HG03025 (cell line): ENCODE data around the gene REEP1.
A peak's percentile ranks its signal among the peaks of the same experiment; 100 is the strongest.
"Not testable (repeated sequence)": the region's sequence is repeated elsewhere in the genome, so short reads cannot be mapped to it uniquely, and the experiment has no call there.

Source experiments
- ATAC-seq: cut with Tn5 transposase; IDR thresholded peaks from one replicate; pipeline ENCODE4 v1.9.1; 2021; ENCODE audit warnings: mild to moderate bottlenecking, moderate library complexity; ENCODE audit not compliant: unreplicated experiment, low FRiP score

Gene REEP1

DNA sequence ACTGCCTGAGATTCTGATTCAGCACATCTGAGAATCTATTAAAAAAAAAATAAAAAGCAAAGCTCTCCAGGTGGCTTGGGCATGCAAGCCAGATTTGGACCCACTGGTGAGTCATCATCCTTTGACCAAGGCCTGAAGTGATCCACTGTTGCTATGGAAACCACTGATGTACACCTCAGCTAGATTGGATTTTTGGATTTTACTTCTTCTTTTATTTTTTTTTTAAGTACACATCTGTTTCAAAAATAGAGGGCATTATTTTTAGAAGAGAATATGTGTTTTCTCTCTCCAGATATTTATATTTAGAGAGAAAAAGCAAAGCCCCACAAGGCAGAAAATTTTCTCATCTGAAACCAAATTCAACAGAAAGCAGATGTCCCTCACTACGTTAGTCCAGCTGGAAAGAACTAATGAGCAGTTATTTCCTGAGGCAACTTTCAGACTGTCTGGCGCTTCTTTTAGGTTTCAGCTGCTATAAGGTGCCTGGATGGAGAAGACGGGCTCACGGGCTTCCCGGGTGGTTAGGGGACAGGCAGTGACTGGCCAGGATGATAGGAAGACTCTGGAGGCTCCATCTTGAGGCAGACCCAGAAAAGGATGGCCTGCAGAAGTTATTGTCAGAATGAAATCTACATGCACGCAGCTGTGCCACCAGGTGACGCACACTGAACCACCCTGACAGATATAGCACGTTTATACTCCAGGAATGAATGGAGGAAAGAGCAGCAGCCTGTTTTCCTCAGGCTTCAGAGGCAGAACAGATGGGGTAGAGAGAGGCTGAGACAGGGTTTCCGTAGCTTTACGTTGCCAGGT lies 87.6 kb downstream of the REEP1 start:
- ATAC-seq = no peak

DNA sequence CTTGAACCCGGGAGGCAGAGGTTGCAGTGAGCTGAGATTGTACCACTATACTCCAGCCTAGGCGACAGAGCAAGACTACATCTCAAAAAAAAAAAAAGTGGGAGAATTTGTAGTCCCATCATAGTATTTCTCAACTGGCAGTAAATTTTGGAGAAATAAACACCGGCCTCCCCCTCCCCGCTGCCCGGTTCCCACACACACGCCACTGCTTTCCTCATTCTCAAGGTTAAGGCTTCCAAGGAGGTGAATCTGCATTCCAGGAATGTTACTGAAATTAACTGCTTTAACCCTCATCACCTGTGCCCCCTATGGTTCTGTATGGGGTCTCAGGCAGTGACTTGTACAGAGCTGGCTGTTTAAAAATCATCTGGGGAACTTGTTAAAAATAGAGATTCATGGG lies 88.2 kb downstream of the REEP1 start:
- ATAC-seq = no peak

DNA sequence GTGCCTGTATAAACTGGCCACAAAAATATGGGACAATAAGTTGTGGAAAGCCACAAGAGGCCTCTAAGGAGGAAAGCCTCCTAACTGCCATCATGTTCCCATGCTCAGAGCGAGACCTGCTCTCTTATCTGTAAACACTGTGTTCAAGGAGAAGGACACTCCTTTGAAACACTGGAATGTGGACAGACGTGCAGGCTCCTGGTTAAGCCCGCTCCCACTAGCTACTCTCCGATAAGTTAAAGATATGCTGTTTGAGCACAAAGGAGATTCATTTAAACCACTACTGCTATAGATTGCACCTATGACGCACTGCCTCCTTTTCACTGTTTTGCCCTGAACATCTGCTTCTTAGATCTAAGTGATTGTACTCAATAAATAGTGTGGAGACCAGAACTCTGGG lies 92.2 kb downstream of the REEP1 start:
- ATAC-seq = not testable (repeated sequence)

DNA sequence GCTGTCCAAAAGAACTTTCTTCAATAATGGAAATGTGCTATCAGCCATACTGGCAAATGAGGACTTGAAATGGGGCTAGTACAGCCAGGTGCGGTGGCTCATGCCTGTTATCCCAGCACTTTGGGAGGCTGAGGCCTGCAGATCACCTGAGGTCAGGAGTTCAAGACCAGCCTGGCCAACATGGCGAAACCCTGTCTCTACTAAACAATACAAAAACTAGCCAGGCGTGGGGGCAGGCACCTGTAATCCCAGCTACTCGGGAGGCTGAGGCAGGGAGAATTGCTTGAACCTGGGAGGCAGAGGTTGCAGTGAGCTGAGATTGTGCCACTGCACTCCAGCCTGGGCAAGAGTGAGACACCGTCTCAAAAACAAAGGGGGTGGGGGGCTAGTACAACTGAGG lies 92.6 kb downstream of the REEP1 start:
- ATAC-seq = not testable (repeated sequence)

DNA sequence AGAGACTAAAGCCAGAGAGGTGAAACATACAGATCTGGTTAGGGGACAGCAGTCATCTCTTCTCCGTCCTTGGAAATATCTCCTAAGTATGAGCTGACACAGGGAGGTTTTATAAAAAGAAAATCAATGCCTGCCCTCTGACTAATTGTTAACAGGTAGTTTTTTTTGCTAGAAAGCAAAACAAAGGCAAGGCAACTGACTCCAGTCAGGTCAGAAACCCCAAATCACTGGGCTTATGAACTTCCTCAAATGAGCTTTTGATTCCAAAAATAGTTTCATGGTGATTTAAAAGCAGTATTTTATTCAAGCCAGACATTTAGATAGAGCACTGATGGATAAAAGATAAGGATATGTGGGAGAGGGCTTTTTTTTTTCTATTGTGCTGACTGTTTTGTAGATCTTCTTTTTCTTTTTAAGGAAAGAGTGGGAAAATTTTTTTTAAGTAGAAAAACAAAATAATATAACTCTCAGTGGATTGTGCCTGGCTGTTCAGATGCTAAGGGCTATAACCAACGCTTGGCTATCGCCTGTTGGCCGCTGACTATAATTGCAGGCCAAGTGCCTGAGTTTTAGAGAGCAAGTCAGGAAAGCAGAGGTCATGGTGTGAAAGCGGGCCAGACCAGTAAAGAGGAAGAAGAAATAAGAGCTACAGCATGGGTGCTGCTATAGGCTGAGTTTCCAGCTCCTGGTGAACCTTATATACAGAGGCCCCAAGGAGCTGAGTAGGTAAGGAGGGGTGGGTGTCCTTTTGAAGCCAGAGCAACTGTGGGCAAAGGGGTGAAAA lies 93.3 kb downstream of the REEP1 start:
- no peak for ATAC-seq

DNA sequence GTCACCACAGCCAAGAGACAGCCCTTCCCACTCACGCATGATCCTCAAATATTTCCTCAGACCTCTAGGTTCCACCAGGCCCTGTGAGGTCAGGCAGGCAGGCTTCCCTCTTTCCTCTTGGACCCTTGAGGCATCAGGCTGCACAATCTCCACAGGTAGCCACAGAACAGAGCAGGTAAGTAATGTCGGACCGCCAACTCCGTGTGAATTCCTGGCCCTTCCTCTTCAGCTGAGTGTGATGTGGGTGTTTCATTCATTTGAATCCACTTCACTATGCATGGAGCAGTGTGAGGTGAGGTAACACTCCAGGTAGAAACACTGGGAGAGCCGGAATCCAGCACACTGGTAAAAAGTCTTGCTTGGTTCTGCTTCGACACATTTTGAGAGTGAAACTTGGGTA lies 94.2 kb downstream of the REEP1 start:
- ATAC-seq = no peak

DNA sequence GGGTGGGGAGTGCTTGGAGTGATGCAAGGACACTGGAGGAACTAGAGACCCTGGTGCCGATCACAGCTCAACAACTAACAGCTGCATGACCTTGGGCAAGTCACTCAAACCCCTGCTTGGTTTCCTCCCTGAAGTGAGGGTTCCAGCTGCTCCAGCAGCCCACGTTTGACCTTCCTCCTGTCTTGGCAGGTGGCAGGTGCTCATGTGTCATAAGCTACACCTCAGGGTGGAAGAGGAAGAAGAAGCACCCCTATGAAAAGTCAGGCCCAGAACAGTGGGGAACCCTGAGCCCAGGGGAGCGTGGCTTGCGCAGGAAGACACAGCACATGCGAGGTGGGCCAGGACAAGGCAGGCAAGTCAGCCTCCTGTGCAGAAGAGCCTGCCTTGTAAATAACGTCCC lies 95.8 kb downstream of the REEP1 start:
- no peak for ATAC-seq

DNA sequence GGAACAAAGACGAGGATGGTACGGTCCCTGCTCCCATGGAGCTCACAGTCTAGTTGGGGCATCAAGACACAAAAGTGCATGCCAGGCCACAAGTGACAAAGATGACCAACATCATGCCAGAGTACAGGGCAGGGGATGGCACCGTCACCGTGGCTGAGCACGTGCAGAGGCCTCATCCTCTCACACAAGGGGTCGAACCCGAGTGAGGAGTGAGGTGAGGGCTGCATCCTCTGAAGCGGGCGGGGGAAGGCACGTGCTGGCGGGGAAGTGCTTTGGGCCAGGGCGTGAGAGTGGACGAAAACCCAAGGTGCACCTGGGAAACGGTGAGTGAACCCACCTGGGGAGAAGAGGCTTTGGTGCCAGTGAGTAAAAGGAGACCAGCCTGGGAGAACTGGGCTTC lies 97.2 kb downstream of the REEP1 start:
- ATAC-seq = no peak

DNA sequence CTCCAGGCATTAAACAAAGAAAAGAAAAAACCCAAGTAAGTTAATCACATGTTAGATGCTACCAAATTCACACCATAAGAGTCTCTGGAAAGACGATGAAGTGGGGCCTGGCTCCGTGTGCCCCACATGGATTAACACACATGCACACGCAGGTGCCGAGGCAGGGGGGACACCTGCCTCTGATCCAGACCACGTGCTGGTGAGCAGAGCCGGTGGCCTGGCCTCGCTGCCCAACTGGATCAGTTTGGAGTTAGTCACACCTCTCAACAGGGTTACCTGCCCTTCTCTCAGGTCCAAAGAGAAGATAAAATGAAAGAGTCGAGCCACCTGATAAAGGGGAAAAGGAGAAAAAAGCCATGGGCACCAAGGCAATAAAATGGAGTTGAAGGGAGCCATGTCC lies 97.7 kb downstream of the REEP1 start:
- ATAC-seq = no peak

DNA sequence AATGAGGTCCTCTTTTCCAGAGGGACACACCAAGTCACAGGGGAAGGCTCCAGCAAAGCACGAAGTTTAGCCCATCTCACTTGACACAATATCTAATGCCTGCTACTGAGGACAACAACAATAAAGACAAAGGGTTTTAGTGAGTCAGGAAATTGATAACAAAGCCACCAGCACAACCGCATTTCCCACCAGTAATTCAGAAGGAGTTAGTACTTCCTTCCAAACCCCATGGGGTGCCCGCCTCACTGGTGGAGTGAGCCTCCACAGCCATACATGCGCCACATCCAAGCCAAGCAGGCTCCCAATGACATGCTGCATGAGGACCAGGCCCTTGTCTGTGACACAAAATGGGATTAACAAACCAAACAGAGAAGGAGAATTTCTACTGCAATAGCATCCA lies 98.1 kb downstream of the REEP1 start:
- no peak for ATAC-seq

DNA sequence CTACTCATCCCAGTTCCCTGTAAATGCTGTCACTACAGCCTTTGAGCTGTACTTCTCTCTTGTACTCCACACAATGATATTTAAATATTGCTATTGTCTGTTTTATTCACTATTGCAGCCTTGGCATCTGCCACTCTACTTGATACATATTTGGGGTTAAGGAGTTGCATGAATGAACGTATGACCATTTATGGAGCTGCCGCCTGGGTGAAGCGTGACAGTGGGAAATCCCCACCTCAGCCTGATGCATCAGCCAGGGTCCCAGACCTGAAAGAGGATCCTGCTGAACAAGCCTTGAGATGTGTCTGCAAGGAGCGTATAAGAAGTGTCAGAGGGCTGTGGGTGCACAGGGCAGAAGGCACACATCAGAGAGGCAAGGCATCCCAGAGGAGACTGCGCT lies 99.1 kb downstream of the REEP1 start:
- peak; percentile 56 for ATAC-seq

DNA sequence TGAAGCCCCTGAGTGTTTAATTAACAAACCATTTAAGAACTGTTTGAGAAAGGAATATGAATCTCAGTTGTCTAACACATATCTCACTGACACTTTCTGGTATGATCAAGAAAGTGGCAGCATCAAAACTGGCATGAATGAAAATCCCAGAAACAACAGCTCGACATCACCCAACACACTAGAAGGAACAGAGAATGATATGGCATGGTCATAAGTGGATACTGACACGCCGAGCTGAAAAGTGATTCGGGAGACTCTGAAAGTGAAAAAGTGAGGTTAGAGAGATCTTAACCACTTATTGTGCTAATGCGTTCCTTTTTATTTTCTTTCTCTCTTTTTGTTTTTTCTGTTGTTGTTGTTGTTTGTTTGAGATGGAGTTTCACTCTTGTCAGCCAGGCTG lies 100.3 kb downstream of the REEP1 start:
- no peak for ATAC-seq

DNA sequence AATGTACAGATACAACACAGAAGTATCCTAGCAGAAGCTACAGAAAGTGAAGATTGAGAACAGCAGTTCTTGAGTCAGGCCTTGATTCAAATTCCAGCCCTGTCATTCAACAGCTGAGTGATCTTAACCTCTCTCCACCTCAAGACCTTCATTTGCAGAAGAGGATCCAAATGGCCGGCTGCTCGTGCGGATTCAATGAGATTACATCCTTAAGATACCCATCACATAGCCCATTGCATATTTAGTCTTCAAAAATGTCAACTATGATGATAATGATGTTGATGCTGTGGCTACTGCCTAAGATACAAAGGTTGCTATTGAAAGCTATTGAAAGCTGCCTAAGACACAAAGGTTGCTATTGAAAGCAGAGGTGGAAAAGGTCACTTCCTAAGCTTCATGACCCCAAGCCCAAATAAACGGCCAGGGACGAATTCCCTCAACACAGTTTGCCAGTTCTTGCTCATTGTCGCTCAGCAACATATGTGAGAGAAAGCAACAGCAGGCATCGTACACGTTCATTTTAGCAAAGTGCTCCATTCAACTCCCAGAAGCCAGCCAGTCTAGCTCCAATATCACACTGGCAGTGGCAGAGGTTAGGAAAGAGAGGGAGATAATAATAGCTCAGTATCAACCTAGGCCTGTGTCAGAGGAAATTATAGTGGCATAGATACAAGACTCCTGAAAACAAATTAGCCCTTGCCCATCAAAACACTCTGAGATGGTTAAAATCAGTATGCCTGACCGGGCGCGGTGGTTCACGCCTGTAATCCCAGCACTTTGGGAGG lies 102.0 kb downstream of the REEP1 start:
- no peak for ATAC-seq

DNA sequence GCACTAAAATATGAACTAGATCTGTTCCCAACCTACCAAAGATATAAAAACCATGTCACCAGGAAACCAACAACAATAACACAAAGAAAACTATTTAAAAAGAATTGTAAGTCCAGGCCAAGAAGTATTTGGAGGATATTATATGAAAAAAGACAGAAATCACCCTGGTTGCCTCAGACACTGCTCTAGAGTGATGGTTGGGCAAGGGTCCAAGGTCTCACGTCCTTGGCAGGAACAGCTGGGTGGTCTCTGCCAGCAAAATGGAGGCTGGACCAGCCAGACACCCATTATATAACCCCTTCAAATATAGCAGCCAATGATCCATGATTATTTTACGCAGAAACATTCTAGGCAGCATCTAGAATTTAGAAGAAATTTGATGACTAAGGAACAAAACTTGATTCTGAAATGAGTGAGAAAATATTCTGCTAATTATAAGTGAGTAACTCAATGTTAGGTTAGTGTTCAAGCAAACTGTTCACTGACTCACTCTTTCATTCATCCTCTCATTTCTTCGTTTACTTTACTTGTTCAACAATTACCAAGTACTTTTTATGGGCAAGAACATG lies 102.8 kb downstream of the REEP1 start:
- no peak for ATAC-seq

DNA sequence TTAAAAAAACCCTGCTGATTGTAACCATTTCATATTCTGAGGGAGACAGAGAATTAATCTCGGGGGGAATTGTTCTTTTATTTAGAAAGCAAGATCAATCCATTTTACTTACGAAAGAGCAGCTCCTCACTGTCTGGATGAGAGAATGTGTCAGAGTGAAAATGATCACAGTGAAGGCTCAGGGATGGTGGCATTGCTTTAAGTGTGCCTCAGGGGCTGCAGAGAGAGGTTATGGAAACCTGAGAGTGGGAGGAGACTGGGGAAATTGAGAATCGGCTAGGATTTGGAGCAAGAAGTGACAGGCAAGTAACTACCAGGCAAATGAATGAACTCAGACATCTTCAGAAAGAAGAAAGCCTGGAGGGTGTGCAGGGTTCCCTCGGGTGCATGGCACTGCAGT lies 104.0 kb downstream of the REEP1 start:
- ATAC-seq = no peak

DNA sequence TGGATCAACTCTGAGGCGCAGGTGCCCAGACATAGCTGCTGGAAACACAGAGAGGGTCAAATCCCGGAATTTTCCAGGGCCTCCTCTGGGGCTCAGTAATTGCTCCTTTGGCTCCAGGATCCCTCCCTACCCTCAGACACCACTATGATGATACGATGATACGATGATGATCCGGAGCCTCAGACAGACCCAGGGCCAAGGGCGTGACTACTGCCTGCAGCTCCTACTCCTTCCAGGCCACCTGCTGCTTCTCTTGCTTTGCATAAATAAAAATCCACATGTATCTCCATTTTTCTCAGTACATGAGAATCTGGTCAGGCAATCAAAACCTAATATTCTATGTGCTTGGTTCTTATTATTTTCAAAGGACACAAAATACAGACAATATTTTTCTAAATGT lies 104.5 kb downstream of the REEP1 start:
- no peak for ATAC-seq

DNA sequence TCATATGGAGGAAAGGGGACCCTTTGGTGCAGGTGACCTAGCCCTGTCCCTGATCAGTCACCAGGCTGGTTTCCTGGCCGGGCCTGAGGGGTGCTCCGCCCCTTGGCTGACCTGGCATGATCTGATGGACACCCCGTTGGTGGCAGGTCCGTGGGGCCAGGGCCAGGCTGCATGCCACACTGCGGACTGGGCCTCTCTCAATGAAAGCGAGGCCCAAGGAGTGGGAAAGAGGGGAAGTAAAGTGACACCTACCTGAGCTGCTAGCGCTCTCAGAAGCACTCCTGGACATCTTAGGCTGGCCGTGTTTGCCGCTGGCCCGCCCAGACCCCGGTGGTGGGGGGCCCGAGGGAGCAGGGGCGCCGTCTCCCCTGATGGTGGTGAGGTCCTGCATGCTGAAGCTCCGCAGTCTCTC lies 105.0 kb downstream of the REEP1 start:
- no peak for ATAC-seq

DNA sequence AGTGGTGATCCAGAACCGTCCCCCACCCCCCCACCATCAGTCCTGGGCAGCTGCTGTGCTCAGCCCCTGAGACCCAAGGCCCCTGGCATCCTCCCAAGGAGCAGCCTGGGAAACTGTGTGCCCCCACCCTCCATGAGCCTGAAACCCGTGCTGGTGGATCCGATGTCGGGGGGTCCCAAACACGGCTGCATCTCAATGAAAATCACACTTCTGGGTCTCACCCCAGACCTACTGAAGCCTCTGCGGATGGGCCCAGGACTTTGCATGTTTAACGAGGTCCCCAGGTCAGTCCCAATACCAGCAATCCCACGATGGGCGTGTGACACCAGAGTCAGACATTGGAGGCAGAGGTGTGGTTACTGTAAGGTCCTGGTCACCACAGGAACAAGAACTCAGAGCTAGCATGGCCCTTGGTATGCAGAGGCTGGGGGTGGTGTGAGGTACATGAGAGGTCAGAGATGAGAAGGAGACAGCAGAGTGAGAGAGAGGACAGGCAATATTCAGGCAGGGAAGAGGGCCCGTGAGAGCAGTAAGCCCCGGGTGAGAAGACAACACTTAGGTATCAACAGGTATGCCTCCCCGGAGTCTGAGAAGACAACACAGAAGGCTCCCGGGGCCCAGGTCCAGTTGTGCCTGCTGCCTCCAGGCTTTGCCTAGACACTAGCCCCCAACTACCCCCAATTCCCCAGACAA lies 105.6 kb downstream of the REEP1 start:
- ATAC-seq = no peak

DNA sequence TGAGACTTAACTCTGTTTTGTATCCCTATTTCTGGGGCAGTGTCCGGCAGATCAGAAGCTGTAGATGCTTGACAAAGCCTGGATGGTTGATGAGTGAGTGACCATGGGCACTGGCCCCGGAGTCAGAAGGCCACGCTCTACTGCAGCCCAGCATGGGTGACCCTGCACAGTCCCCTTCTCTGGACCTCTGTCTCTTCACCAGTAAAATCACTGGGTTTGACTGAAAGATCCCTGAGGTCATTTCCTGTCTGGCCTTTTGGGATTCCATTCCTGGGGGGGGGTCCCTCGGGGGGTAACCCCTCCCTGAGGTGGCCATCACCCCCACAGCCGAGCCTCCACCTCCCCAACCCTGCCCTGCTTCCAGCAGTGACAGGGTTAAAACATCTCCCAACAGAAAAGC lies 106.5 kb downstream of the REEP1 start:
- ATAC-seq = no peak

DNA sequence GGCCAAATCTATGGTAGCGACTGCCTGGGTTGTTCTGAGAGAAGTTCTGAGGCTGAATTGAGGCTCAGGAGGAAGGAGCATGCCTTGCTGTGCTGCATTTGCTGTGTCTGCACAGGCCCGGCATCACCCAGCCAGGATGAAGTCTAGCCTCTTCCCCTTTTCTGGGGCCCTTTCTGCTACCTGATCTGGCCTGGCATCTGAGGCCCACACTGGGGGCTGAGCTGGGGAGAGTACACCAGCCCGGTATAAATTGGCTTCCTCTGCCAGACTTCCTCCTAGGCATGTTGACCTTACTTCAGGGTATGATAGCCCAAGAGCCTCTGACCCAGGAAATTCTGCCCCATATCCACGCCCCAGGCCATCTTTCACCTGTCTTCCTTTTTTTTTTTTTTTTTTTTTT lies 108.2 kb downstream of the REEP1 start:
- ATAC-seq = no peak
